HEK293T (cell line): Measurements from ENCODE around the gene KRT33A.

Experiments used
- CTCF ChIA-PET: fragments of 350-600 bp; formaldehyde crosslinking; extraction: SDS; loops from one replicate; lab custom pipeline; 2021; ENCODE audit warnings: antibody characterized with exemption, inconsistent platforms; lab: Yijun Ruan, JAX
- POLR2A ChIA-PET: fragments of 350-600 bp; formaldehyde crosslinking; extraction: SDS; loops from one replicate; lab custom pipeline; 2020; ENCODE audit warnings: antibody characterized with exemption, inconsistent platforms; lab: Yijun Ruan, JAX
- DNase-seq: peaks from one replicate; pipeline ENCODE4 v3.0.0; 2012; ENCODE audit warnings: mixed read lengths; ENCODE audit errors: extremely low spot score
- ARNT ChIP-seq: fragments of 450-650 bp; IDR thresholded peaks from 2 replicates; pipeline ENCODE4 v1.6.1; 2017; ENCODE audit warnings: mild to moderate bottlenecking
- BHLHE40 ChIP-seq: fragments of 450-650 bp; IDR thresholded peaks from 2 replicates; pipeline ENCODE4 v1.6.1; 2016; ENCODE audit warnings: mild to moderate bottlenecking, moderate library complexity, borderline replicate concordance
- CTBP1 ChIP-seq: fragments of 450-650 bp; IDR thresholded peaks from 2 replicates; pipeline ENCODE4 v1.6.1; 2016; ENCODE audit warnings: borderline replicate concordance
- ELF4 ChIP-seq: fragments of 450-650 bp; IDR thresholded peaks from 2 replicates; pipeline ENCODE4 v1.6.1; 2017; ENCODE audit warnings: antibody characterized with exemption
- FOXA1 ChIP-seq: fragments of 450-650 bp; IDR thresholded peaks from 2 replicates; pipeline ENCODE4 v1.6.1; 2016; ENCODE audit warnings: mild to moderate bottlenecking
- FOXK2 ChIP-seq: fragments of 450-650 bp; IDR thresholded peaks from 2 replicates; pipeline ENCODE4 v1.6.1; 2016; ENCODE audit warnings: mild to moderate bottlenecking
- FOXM1 ChIP-seq: fragments of 450-650 bp; IDR thresholded peaks from 2 replicates; pipeline ENCODE4 v1.6.1; 2017; ENCODE audit warnings: mild to moderate bottlenecking, borderline replicate concordance
- HDGF ChIP-seq: fragments of 450-650 bp; IDR thresholded peaks from 2 replicates; pipeline ENCODE4 v1.6.1; 2017; ENCODE audit warnings: antibody characterized with exemption, borderline replicate concordance
- L3MBTL2 ChIP-seq: fragments of 450-650 bp; conservative IDR thresholded peaks from 2 replicates; pipeline ENCODE4 v1.6.1; 2016; ENCODE audit warnings: mild to moderate bottlenecking
- LEF1 ChIP-seq: fragments of 450-650 bp; IDR thresholded peaks from 2 replicates; pipeline ENCODE4 v1.6.1; 2017; ENCODE audit warnings: mild to moderate bottlenecking, borderline replicate concordance
- NFRKB ChIP-seq: fragments of 450-650 bp; IDR thresholded peaks from 2 replicates; pipeline ENCODE4 v1.6.1; 2016; ENCODE audit warnings: mild to moderate bottlenecking, moderate library complexity
- SP1 ChIP-seq: fragments of 450-650 bp; IDR thresholded peaks from 2 replicates; pipeline ENCODE4 v1.6.1; 2017
- SUZ12 ChIP-seq: fragments of 450-650 bp; IDR thresholded peaks from 2 replicates; pipeline ENCODE4 v1.6.1; 2016; ENCODE audit warnings: mild to moderate bottlenecking
- TARDBP ChIP-seq: fragments of 450-650 bp; IDR thresholded peaks from 2 replicates; pipeline ENCODE4 v1.6.1; 2016
- ZNF384 ChIP-seq: fragments of 450-650 bp; IDR thresholded peaks from 2 replicates; pipeline ENCODE4 v1.6.1; 2016
- TF ChIP-seq, protein P1 (sequence below): fragments of 450-650 bp; IDR thresholded peaks from 2 replicates; pipeline ENCODE4 v1.6.1; 2016

Gene KRT33A

DNA sequence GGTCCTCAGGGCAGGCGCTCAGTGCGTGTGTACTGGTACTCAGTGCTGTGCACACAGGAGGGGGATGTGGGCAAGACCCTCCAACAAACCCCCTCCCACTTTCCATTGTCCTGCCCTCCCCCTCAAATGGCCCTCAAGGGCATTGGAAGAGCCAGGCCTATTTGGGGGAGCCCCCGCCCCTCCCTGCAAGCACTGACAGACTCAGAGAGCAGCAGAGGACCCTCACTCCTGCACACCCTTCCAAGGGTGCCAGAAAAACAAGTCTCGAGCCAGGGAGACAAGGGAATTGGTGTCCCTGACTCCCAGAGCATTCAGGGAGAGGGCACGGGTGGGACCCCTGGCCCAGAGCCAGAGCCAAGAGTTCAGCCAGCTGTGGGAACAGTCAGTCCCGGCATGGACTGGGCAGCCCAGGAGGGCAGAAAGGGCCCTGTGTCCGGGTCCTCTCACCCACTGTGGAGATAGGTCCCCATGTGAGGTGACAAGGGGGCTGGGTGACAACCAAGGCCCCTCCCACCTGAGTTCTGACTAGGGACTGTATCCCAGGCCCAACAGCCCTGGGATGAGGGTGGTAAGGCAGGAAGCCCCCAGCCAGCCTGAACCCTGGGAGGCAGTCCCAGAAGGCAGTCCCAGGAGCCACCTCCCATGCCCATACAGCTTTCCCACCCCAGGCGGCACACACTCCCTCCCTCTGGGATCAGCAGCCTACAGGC lies 23.1 kb downstream of the KRT33A start:
- DNase-seq = no peak
- TF ChIP-seq CTBP1 (no peak), NFRKB (no peak), LEF1 (no peak), ARNT (no peak), BHLHE40 (no peak), SP1 (no peak), ELF4 (no peak)
- POLR2A ChIA-PET = no interaction called here
- CTCF ChIA-PET = no interaction called here

DNA sequence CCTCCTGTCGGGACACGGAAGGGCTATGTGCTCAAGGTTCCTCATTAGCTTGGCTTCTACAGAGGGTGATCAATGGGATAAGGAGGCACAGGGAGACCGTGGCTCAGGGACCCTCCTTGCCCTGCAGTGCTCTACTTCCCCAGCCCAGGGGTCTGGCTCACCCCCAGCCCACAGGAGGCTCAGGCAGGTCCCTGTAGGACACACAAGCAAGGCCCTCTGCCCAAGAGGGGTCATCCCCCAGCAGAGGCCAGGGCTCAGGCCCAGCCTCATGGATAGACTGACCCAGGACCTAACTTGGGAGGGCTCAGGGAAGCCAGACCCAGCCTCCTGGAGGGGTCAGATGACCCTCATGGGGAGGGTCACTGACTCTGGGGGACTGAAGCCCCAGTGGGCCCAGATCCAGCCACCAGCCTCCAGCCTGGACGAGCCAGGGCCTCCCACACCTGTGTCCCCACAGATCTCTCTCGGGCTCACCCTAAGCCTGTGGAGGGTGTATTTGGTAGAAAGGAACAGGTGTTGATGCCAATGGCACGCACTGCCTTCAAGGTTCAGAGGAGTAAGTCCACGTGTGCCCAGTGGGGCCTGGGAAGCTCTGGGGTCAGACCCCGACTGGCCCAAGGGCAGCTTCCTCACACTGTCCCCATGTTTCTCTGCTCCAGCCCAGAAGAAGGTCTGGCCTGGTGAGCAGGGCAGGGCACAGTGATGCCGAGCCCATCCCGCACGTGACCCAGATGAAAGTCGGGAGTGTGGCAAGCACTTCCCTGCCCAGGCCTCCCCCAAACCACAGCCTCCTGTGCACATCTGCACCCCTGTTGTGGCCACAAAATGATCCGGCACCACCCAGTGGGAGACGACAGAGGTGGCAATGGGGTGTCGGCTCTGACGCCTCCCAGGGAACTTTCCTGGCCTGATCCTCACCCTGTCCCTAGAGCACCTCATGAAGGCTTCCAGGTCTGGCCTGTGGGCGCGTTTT lies 24.2 kb downstream of the KRT33A start:
- TF ChIP-seq HDGF (no peak), ELF4 (no peak), SP1 (no peak), FOXK2 (no peak), SUZ12 (no peak), CTBP1 (no peak), FOXA1 (no peak), TARDBP (no peak), ZNF384 (no peak), NFRKB (no peak), BHLHE40 (no peak), ARNT (no peak), L3MBTL2 (no peak), LEF1 (no peak), FOXM1 (no peak)
- TF ChIP-seq, protein P1, sequence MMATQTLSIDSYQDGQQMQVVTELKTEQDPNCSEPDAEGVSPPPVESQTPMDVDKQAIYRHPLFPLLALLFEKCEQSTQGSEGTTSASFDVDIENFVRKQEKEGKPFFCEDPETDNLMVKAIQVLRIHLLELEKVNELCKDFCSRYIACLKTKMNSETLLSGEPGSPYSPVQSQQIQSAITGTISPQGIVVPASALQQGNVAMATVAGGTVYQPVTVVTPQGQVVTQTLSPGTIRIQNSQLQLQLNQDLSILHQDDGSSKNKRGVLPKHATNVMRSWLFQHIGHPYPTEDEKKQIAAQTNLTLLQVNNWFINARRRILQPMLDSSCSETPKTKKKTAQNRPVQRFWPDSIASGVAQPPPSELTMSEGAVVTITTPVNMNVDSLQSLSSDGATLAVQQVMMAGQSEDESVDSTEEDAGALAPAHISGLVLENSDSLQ = no peak
- no peak for DNase-seq
- CTCF ChIA-PET = no interaction called here
- POLR2A ChIA-PET = no interaction called here

DNA sequence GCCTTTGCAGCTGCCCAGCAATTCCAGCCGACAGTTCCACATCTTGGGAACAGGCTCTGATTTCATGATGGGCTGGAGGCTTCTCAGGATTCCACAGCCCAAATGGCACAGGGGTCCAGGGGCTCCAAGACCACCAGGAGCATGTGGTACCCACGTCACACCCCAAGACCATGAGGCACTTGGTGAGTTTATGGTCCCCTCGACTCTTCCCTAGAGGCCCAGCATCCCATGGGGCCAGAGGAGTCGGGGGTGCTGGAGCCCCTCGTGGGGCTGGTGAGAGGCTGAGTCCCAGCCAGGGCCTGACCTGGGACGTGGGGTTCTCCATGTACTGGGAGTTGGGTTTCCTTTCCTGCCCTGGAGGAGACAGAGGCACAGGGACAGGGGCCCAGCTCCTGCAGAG lies 25.0 kb downstream of the KRT33A start:
- CTCF ChIA-PET = no interaction called here
- TF ChIP-seq SP1 (no peak), ELF4 (no peak), FOXK2 (no peak), L3MBTL2 (no peak), FOXA1 (no peak), NFRKB (no peak), ARNT (no peak), CTBP1 (no peak), LEF1 (no peak)
- TF ChIP-seq, protein P1 = no peak
- POLR2A ChIA-PET = no interaction called here
- no peak for DNase-seq

DNA sequence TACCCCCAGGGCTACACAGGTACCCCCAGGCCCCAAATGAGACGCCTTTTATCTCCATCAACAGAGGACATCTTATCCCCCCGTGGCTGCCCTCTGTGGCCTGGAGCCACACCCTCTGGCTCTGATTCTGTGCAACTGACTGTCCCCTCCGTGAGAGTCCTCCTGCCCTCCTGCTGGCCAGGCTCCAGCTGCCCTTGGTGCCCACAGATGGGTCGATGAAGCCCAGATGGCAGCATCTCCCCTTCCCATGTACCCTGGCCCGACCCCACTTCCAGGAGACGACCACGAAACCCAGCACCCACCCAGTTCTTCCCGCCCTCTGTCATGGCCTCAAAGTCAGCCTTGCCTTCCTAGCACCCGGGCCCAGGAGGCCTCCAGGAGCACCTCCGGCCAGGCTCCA lies 25.5 kb downstream of the KRT33A start:
- ChIA-PET CTCF (no interaction called here), POLR2A (no interaction called here)
- DNase-seq = no peak
- TF ChIP-seq, protein P1 = no peak
- TF ChIP-seq FOXM1 (no peak), ARNT (no peak), CTBP1 (no peak), SUZ12 (no peak)

DNA sequence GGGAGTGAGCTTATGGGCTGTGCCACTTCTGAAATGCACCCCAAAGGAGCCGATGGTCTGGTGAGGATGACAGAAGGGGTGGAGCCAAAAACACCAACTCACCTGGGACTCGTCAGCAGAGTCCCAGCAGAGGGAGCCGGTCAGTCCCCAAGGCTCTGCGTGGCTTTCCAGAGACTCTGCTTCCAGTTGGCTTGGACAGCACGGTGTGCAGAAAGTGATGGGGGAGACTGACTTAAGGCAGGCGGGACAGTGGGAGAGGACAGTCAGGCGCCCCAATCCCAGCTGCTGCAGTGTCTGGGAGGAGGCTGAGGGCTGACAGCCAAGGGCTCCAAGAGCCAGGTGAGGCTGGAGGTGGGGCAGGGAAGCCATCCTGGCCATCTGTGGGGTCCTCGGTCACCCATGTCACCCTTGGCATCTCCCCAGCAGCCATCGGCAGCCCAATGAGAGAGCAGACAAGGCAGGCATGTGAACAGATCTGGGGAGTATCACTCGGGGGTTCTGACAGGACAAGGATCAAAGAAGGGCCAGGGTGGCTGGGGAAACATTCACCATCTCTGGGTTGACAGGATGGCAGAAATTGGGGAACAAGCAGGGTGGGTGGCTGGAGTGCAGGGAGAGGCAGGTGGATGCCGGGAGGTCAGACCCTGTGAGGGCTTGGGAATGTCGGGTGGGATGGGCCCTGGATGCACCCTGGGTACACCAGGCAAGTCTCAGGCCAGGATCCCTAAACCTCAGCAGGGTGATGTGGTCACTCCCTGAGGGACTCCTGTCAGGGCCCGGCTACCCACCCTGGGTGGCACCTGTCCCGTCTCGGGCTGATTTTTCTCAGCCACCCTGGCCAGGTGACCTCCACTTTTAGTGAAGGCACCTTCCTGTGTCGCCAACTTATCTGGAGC lies 26.2 kb downstream of the KRT33A start:
- DNase-seq = no peak
- TF ChIP-seq HDGF (no peak), FOXM1 (no peak), FOXK2 (no peak), SP1 (no peak)
- TF ChIP-seq, protein P1 = no peak
- ChIA-PET CTCF (no interaction called here), POLR2A (no interaction called here)
